ENCODE data around the gene FMNL2.

The FMNL2 gene

DNA sequence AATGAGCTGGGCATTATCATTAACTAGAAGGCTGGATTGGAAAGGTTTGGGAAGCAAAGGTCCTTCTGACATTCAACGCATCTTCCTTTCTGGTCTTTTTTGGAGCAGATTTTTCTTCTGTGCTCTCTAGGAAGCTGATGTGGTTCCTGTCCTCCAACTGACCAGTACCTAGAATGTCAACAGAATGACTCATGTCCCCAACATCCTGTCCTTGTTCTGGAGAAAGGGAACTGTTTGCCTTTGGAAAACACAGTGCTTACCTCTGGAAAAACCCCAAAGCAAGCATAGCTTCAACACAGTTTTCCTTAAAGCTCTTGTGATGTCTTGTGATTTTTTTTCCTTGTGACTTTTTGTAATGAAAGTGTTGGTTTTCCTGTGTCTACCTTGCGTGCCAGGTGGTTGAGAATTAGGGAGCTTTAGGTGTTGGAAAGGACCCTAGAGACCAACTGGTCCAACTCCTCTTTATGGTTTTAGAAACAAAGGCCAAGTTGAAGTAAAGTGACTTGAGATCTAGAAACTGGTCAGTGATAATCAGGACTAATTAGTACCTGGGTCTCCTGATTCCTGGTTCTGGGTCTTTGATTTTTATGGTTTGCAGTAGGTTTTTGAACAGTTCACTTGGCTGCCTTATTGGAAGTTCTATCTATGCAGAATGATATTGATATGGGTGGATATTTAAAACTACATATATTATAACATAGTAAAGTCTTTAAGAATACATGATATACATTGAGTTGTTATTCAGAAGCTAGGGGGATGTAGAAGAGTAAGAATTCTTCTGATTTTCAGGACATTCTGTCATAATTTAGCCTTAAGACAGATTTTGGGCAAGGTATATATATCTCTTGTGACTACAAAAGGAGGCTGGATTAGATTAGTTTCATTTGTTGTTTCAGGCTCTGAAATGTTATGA is 70.5 kb downstream of the FMNL2 start:
- DNase-seq (ENCODE audit: low read depth), result no peak

DNA sequence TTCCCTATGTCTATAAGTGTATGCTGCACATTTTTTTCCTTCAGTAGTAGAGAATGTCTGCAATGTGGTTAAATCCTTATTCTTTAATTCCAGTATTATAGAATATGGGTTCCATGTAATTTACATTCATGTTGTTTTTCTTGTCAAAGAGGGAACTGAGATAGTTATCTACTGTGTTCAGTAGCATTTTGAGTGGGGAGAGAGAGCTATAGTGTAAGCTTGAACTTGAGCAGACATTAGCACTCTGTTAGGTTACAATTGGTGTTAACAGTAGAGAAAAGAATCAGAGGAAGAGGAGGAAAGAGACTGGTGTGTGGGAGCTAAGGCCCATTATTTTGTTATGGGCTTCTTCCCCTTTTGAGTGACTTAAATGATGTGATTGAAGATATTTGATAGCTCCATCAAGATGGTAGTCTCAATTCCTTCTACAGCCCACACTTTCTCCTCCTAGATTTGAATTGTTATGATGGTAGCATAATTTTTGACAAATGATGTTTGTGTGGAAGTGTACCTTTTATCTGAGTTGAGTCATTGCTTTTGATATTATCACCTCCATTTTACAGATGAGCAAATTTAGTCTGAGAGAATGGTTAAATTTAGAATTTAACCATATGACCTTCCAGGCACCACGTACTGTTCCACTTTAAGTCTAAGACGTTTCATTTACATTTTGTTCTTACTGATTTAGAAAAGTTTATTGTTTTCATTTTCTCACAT is 71.3 kb downstream of the FMNL2 start:
- no peak for DNase-seq (ENCODE audit: low read depth)

DNA sequence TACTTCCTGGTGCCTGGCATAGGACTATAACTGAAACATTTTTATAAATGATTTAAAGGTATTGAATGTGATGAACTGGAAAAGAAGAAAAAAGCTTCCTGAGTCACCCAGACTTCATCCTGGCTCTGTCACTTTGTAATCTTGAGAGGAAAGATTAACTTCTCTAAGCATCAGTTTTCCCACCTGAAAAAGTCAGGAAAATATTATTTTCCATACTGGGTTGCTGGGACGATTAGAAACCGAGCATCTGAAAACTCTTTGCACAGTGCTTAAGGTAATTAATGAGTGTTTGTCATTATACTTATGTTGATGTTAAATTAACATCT is 71.8 kb downstream of the FMNL2 start:
- no peak for DNase-seq (ENCODE audit: low read depth)

GRCh38 chr2:152407204-152407721 is 72.3 kb downstream of the FMNL2 start:
- DNase-seq (ENCODE audit: low read depth), result peak; percentile 52

GRCh38 chr2:152407806-152408205 is 72.8 kb downstream of the FMNL2 start:
- no peak for DNase-seq (ENCODE audit: low read depth)

DNA sequence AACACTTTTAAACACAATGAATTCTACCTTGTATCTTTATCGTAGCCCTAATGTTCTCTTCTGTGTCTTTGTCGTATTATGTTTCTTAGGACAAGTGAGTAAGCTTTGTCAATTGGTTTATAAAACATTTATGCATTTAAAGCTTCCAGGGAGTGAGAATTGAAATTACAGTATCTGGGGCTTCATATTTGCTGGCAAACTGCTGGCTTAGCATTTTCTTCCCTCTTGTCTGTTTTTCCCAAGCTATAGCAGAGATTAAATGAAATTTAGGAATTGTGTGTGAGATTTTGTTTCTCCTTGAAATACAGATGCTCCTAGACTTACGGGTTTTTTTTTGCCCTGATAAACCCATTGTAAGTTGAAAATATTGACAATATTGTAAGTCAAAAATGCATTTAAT is 73.3 kb downstream of the FMNL2 start:
- DNase-seq (ENCODE audit: low read depth), result no peak

DNA sequence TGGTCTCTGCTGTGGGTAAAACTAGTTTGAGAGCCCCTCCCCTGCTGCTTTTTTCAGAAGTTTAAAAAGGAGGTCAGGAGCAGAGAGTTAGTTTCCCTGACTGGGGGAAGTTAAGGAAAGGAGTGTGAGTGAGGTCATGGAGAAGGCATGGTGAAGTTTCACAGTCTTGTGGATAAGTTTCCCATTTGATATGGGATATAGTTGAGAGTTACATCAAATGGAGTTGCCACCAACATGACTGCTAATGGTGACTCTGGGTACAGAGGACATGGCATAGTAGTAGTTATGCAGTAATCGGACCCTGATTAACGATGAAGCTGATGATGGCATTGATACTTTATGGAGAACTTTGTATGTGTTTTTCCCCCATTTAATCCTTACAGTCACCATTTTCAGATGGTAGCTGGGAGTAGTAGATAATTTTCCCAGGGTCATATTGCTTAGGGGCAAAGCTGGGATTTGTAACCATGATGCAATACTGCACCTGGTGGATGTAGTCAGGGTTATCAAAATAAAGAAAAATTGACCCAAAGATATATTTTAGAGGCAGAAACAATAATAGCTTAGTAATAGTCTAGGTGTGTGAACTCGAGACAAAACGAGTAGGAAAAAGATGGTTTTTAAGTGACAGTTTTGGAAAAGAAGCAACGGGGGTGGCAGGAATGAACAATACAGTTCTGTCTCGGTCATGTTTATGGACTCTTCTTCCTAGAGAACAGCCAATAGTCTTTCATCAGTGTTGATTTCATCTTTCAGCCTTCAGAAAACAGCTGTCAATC is 74.6 kb downstream of the FMNL2 start:
- DNase-seq (ENCODE audit: low read depth), result no peak

DNA sequence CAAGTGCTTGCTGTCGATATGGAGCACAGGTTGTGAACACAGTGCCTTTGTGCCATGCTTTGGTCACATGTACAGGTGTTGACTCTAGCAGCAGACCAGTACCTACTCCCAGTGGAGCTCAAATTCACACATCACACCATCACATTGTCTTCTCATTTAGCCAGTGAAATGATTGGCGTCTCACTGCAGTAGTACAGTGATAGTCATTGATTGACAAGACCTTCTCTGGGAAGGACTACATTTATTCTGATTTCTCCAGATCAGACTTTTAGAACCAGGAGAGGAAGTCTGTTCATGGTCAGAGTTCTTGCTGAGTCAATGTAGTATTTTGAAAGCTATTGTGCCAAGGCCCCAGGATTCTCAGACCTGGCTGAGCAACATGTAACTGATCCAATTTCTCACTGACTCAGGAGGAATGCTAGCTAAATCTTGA is 75.2 kb downstream of the FMNL2 start:
- peak; percentile 72 for DNase-seq (ENCODE audit: low read depth)

GRCh38 chr2:152411154-152411553 is 76.2 kb downstream of the FMNL2 start:
- no peak for DNase-seq (ENCODE audit: low read depth)

DNA sequence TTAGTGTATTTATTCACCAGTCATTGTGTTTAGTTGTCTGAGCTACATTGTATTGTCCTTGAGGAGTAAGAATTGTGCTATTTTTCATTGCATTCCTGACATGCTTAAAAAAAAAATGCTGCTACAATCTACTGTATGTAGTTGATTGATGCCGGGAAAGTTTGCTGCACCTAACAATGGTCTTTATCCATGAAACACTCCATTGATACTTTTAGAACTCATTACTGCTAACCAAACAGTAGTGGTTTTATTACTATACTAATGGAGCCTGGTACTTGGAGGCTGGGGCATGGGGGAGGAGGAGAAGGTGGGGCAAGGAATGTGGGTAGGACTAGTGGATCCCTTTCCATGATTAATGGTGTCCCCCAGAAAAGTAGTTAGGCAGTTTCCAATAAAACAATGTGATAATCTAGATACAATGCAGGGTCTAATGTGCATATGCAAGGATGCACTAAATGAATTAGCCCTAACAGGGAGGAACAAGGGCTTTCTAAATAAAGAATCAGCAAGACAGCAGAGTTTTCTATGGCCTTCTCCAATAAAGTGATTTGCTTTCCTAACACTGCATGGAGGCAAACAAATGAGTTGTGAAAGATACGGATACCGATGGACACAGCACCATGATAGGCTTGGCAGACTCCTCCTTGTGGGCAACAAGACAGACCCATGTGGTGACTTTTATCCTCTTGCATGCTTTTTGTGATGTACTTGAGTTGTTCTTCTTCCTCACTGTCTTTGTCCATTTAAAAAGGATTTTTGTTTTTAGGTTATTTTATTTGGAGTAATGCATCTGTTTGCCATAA is 78.5 kb downstream of the FMNL2 start:
- no peak for DNase-seq (ENCODE audit: low read depth)

DNA sequence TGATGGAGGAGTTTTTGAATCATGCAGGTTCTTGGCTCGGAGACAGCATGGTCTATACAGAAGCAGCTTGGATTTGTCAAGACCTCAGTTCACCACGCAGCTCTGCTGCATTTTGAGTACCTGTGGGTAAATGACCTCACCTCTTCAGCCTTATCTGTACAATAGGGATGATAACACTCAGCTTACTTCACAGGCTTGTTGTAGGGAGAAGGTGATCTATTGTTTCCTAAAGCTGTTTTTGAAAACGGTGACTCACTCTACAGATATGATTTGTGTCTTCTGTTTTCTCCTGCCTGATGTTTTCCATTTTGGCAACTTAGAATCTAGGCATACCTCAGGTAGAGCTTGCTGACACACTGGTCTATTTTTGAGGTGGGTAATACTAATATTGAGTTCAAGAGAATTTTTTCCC is 80.3 kb downstream of the FMNL2 start:
- DNase-seq (ENCODE audit: low read depth), result no peak

DNA sequence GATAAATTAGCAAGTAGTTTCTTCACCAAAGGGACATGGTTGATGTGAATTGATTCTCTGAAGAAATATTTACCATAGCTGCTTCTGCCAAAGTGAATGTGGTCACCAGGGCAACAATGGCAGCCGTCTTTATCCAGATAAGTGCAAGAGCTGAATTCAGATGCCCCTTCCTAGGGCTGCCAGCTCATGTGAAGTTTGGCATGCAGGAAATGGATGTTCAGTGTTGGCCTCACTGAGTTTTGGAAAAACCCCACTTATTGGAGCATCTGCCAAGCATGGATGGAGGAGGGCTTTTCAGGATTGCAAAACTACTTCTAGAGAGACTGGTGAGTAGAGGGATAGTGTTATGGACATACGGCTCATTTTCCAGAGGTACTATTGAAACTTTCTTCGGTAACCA is 80.8 kb downstream of the FMNL2 start:
- peak; percentile 69 for DNase-seq (ENCODE audit: low read depth)

GRCh38 chr2:152418688-152419087 is 83.7 kb downstream of the FMNL2 start:
- no peak for DNase-seq (ENCODE audit: low read depth)

- no peak for DNase-seq (ENCODE audit: low read depth)
Measured at GRCh38 chr2:152419944-152420343, 85.0 kb downstream of the FMNL2 start.

DNA sequence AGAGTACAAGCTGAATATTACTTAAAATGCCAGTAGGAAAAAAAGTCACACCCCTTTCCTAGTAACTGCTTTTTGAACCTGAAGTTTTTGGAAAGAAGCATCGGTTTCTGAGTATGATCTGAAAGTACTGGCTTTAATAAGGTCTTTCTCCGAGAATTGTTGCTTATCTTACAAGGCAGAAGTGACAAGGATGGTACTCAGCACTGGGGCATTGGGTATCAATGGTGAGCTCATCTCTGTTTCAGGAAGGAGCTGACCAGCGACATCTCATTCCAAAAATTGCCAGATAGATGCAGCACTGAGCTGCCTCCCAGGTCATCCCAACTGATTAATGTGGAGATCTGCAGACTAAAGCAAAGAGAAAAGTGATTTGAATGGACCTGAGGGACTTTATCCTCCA is 85.4 kb downstream of the FMNL2 start:
- DNase-seq (ENCODE audit: low read depth), result no peak

GRCh38 chr2:152420936-152421335 is 86.0 kb downstream of the FMNL2 start:
- no peak for DNase-seq (ENCODE audit: low read depth)

- DNase-seq (ENCODE audit: low read depth), result peak; percentile 92
Measured at GRCh38 chr2:152421521-152422370, 86.8 kb downstream of the FMNL2 start.

DNA sequence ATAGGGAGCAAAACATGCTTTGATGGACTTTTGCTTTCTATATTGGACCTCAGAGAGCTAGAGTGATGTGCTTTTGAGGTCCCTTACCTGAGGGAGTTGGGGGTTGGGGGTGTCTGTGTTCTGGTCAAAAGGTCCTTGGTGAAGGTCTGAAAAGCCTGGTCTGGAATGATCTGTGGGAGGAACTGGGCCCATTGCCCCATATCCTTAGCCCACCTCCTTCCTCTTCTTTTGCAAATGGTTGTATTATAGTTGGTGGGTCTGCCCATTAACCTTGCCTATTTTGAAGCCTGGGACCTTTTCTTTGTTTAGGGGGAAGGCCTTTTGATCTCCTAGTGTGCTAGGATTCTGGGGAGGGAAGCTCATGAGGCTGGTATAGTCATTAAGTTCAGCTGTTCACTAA is 88.7 kb downstream of the FMNL2 start:
- no peak for DNase-seq (ENCODE audit: low read depth)

DNA sequence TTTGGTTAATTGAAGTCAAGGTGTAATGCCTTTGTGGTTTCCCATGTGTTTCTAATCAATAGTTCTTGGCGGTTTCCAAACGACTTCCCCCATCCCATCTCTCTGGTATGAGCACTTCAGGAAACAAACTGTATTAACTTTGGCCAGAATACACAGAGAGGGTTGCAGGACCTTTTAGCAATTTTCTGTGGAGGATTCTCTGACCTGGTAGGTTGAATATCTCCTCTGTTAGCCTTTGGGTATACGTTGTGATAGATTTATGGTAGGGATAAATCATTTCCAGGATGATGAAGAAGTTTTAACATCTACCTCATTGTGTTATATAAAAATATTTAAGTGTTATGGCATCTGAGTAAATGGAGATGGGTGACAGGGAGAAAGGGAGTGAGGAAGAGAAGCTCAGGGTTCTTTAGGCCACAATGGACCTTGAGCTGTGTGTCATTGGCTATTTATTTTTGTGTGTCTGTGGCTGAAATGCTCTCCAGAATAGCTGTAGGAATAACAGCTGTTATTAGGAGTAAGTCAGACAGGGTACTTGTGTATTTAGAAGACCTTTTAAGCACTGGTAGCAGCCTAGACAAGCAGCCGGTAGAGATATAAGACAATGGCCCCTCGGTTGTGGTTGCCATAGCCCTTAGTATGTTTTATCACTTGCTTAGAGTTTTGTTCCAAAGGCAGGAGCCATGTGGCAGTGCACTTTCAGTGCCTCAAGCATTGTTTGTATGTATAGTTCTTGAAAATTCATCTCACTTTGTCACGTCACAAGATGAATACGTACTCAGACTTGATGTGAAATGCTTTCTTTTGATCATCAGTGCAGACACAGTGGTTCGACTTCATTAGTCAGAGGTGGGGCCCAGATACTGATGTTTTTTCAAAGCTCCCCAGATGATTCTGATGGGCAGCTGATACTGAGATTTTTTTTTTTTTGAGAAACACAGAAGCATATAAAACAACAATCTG is 91.1 kb downstream of the FMNL2 start:
- no peak for DNase-seq (ENCODE audit: low read depth)
